SK-N-SH (cell line): ENCODE results near the gene GFY. TPM values are rescaled to one million over a fixed set of nuclear protein-coding genes. Genes with fewer than 3 reads are reported as not detected.

ENCODE experiments used
- CTCF ChIA-PET: fragments of 300-600, 350-600 bp; formaldehyde crosslinking; extraction: SDS; loops from one replicate; lab custom pipeline; 2021; lab: Yijun Ruan, JAX
- POLR2A ChIA-PET: fragments of 350-600 bp; sonication (Branson Sonifier 250); formaldehyde crosslinking; extraction: SDS; loops from one replicate; lab custom pipeline; 2020; ENCODE audit warnings: antibody characterized with exemption, inconsistent platforms; lab: Yijun Ruan, JAX
- DNase-seq: peaks from one replicate; pipeline ENCODE4 v3.0.0; 2012
- H2AFZ ChIP-seq: fragments of 200-600 bp; sonication (generic); 2 replicates; pipeline ENCODE4 v1.8.1; 2016; ENCODE audit warnings: antibody characterized with exemption, mild to moderate bottlenecking, low read depth
- H3F3A ChIP-seq: fragments of 200-600 bp; sonication (generic); replicated peaks from 2 replicates; pipeline ENCODE3; 2016; ENCODE audit warnings: antibody characterized with exemption, mild to moderate bottlenecking; ENCODE audit not compliant: insufficient read depth
- H3K27ac ChIP-seq, 2 experiments: fragments of 200-500 bp in 1 of 2; fragments of 200-600 bp in 1 of 2; sonication (Bioruptor generic) in 1 of 2; sonication (generic), shearing (Covaris generic) in 1 of 2; 2 replicates each; pipeline versions ENCODE4 v1.5.1 to v1.6.1; 2014 to 2016; ENCODE audit warnings: low read depth in 2 of 2, inconsistent platforms in 1 of 2, low read length in 1 of 2, mild to moderate bottlenecking in 1 of 2, mixed read lengths in 1 of 2
- H3K27me3 ChIP-seq: fragments of 200-600 bp; sonication (generic), shearing (Covaris generic); 2 replicates; pipeline ENCODE4 v1.6.1; 2016; ENCODE audit warnings: mixed run types; ENCODE audit not compliant: insufficient read depth
- H3K36me3 ChIP-seq, 2 experiments: fragments of 200-500 bp in 1 of 2; fragments of 200-600 bp in 1 of 2; sonication (Bioruptor generic) in 1 of 2; sonication (generic) in 1 of 2; replicated peaks in 1 of 2; 2 replicates each; pipeline versions ENCODE3 to v1.5.1; 2014 to 2016; ENCODE audit warnings: low read length in 1 of 2, mild to moderate bottlenecking in 1 of 2; ENCODE audit not compliant: insufficient read depth in 2 of 2, control insufficient read depth in 1 of 2
- H3K4me1 ChIP-seq, 2 experiments: fragments of 200-500 bp in 1 of 2; fragments of 200-600 bp in 1 of 2; sonication (Bioruptor generic) in 1 of 2; sonication (generic), shearing (Covaris generic) in 1 of 2; 2 replicates each; pipeline versions ENCODE4 v1.5.1 to v1.6.1; 2014 to 2016; ENCODE audit warnings: low read depth in 1 of 2, low read length in 1 of 2, mixed run types in 1 of 2; ENCODE audit not compliant: insufficient read depth in 2 of 2, control insufficient read depth in 1 of 2
- H3K4me2 ChIP-seq: fragments of 200-600 bp; sonication (generic), shearing (Covaris generic); 2 replicates; pipeline ENCODE4 v1.6.1; 2017; ENCODE audit warnings: mixed run types
- H3K4me3 ChIP-seq, 2 experiments: fragments of 200-500 bp in 1 of 2; fragments of 200-600 bp in 1 of 2; sonication (Bioruptor generic) in 1 of 2; sonication (generic), shearing (Covaris generic) in 1 of 2; 2 replicates each; pipeline versions ENCODE4 v1.5.1 to v1.8.1; 2014 to 2016; ENCODE audit warnings: low read depth in 2 of 2, inconsistent platforms in 1 of 2, low read length in 1 of 2, mild to moderate bottlenecking in 1 of 2, mixed read lengths in 1 of 2, moderate library complexity in 1 of 2
- H3K79me2 ChIP-seq: fragments of 200-600 bp; sonication (generic); 2 replicates; pipeline ENCODE4 v1.8.1; 2017; ENCODE audit warnings: mild to moderate bottlenecking; ENCODE audit not compliant: insufficient read depth
- H3K9ac ChIP-seq: fragments of 200-600 bp; sonication (generic); 2 replicates; pipeline ENCODE4 v1.6.1; 2017; ENCODE audit warnings: mixed run types
- H3K9me2 ChIP-seq: fragments of 200-600 bp; sonication (generic); 2 replicates; pipeline ENCODE4 v1.6.1; 2017; ENCODE audit warnings: mixed run types
- H3K9me3 ChIP-seq: fragments of 200-600 bp; sonication (generic); 2 replicates; pipeline ENCODE4 v1.6.1; 2017; ENCODE audit warnings: mixed run types, mild to moderate bottlenecking, moderate library complexity
- H4K20me1 ChIP-seq: fragments of 200-600 bp; sonication (generic); 2 replicates; pipeline ENCODE4 v1.6.1; 2017; ENCODE audit warnings: mild to moderate bottlenecking, mixed run types; ENCODE audit not compliant: insufficient read depth
- CTCF ChIP-seq: fragments of 200-600 bp; sonication (generic); IDR thresholded peaks from 2 replicates; pipeline ENCODE4 v1.6.1; 2017; ENCODE audit warnings: antibody characterized with exemption, mild to moderate bottlenecking, moderate library complexity
- ELF1 ChIP-seq: IDR thresholded peaks from 2 replicates; pipeline ENCODE4 v1.4.0; 2012
- EP300 ChIP-seq, 2 experiments: IDR thresholded peaks; 2 replicates each; pipeline versions ENCODE4 v1.4.0 to v1.6.1; 2012; ENCODE audit warnings: borderline replicate concordance in 1 of 2, low read depth in 1 of 2, low read length in 1 of 2
- FOSL2 ChIP-seq: IDR thresholded peaks from 2 replicates; pipeline ENCODE4 v1.4.0; 2012; ENCODE audit warnings: low read depth, mild to moderate bottlenecking, moderate library complexity, borderline replicate concordance
- FOXJ3 ChIP-seq: sonication (generic); formaldehyde crosslinking; IDR thresholded peaks from 2 replicates; pipeline ENCODE4 v1.5.1; 2020; ENCODE audit warnings: mild to moderate bottlenecking, missing genetic modification reagents
- GABPA ChIP-seq: IDR thresholded peaks from 2 replicates; pipeline ENCODE4 v1.4.0; 2012; ENCODE audit warnings: low read depth, mild to moderate bottlenecking
- GATA2 ChIP-seq: sonication (generic); formaldehyde crosslinking; IDR thresholded peaks from 2 replicates; pipeline ENCODE4 v1.5.0; 2020; ENCODE audit warnings: mild to moderate bottlenecking, missing genetic modification reagents
- IRF3 ChIP-seq: fragments of 150-350 bp; IDR thresholded peaks from 2 replicates; pipeline ENCODE4 v1.6.1; 2016; ENCODE audit warnings: mild to moderate bottlenecking, low read depth, low read length
- NFIC ChIP-seq: IDR thresholded peaks from 2 replicates; pipeline ENCODE4 v1.4.0; 2012; ENCODE audit warnings: borderline replicate concordance
- POLR2AphosphoS5 ChIP-seq: IDR thresholded peaks from 2 replicates; pipeline ENCODE4 v1.6.1; 2012; ENCODE audit warnings: low read depth, low read length
- RAD21 ChIP-seq: IDR thresholded peaks from 2 replicates; pipeline ENCODE4 v1.6.1; 2012; ENCODE audit warnings: mild to moderate bottlenecking, low read length
- RCOR1 ChIP-seq: fragments of 150-350 bp; IDR thresholded peaks from 2 replicates; pipeline ENCODE4 v1.6.1; 2017; ENCODE audit warnings: antibody characterized with exemption, low read length
- REST ChIP-seq: IDR thresholded peaks from 2 replicates; pipeline ENCODE4 v1.6.1; 2012; ENCODE audit warnings: mild to moderate bottlenecking, low read depth, low read length, moderate library complexity
- RFX5 ChIP-seq: IDR thresholded peaks from 2 replicates; pipeline ENCODE4 v1.6.1; 2012; ENCODE audit warnings: mild to moderate bottlenecking, improper control_type of control experiment, low read length
- SIN3A ChIP-seq: IDR thresholded peaks from 2 replicates; pipeline ENCODE4 v1.6.1; 2012; ENCODE audit warnings: low read depth, mild to moderate bottlenecking, low read length, moderate library complexity, borderline replicate concordance
- SMC3 ChIP-seq: IDR thresholded peaks from 2 replicates; pipeline ENCODE4 v1.6.1; 2012; ENCODE audit warnings: low read depth, low read length, improper control_type of control experiment
- TAF1 ChIP-seq: IDR thresholded peaks from 2 replicates; pipeline ENCODE4 v1.6.1; 2012; ENCODE audit warnings: low read depth, mild to moderate bottlenecking, low read length, moderate library complexity, borderline replicate concordance
- TCF12 ChIP-seq: IDR thresholded peaks from 2 replicates; pipeline ENCODE4 v1.4.0; 2012
- USF1 ChIP-seq: IDR thresholded peaks from 2 replicates; pipeline ENCODE4 v1.4.0; 2012; ENCODE audit warnings: low read depth, borderline replicate concordance
- USF2 ChIP-seq: fragments of 150-350 bp; IDR thresholded peaks from 2 replicates; pipeline ENCODE4 v1.6.1; 2017; ENCODE audit warnings: antibody characterized with exemption, low read length, low read depth, borderline replicate concordance
- WGBS: methylation state at CpG from one replicate; pipeline ENCODE4 v1.1.6; 2017; ENCODE audit warnings: low lambda C conversion rate; 5-methylcytosine and 5-hydroxymethylcytosine counted together
- polyA plus RNA-seq, 3 experiments: library from polyadenylated mRNA; depleted of rRNA; stranded (reverse); fragments of >200 nt; gene quantifications; 2 replicates each; pipeline ENCODE4 v1.2.3, GENCODE V29; 2012
- TF ChIP-seq, protein P1 (sequence below): IDR thresholded peaks from 2 replicates; pipeline ENCODE4 v1.4.0; 2012; ENCODE audit warnings: low read depth

Gene GFY
- polyA plus RNA-seq, 1 of the 3 experiments (the other 2 are of a cell fraction): not detected

DNA sequence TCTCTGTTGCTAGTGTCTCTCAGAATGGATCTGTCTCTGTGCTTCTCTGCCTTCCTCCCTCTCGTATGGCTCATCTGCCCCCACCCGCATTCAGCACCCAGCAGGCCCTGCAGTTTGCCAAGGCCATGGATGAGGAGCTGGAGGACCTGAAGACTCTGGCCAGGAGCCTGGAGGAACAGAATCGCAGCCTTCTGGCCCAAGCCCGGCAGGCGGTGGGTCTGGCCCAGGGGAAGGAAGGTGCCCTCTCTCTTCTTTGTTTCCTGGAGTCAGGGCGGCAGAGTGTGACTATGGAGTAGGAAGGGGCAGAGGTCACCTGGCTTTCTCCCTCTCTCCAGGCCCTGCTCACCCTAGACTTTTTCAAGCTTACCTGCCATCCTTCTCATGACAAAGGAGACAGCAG lies 26.3 kb upstream of the GFY start:
- Histone ChIP-seq H3K27me3 (peaks cover 6% of the 10 kb centered on the region), H3F3A (no peaks in the 10 kb centered on the region), H2AFZ (no peak overlapping the region), H3K9me3 (no peaks in the 10 kb centered on the region), H3K9me2 (no peaks in the 10 kb centered on the region), H3K79me2 (no peaks in the 10 kb centered on the region), H3K4me1 (peaks cover 0 to 2% of the 10 kb centered on the region in 2 experiments; a peak in 2 of 4 replicates), H3K4me2 (no peak overlapping the region), H3K9ac (no peak overlapping the region), H3K36me3 (no peaks in the 10 kb centered on the region), H4K20me1 (no peaks in the 10 kb centered on the region), H3K27ac (no peak overlapping the region), H3K4me3 (no peak overlapping the region)
- ChIA-PET CTCF (interaction anchor here (1.4 to 1.6 kb wide), 2 partner anchors 30 to 45 kb away, joined by 3 read pairs; no protein-coding TSS in a partner anchor), POLR2A (no interaction called here)
- no peak for DNase-seq
- TF ChIP-seq RAD21 (no peak), USF1 (no peak), TCF12 (no peak)
- WGBS: 69% methylated on average over 5 of the region's 6 CpGs

GRCh38 chr19:49400029-49400428 lies 25.2 kb upstream of the GFY start:
- H3F3A ChIP-seq: no peaks in the 10 kb centered on the region
- no peaks in the 10 kb centered on the region for H3K79me2 ChIP-seq
- ChIA-PET POLR2A (no interaction called here), CTCF (no interaction called here)
- no peak overlapping the region for H3K4me3 ChIP-seq
- no peak overlapping the region for H3K27ac ChIP-seq
- no peak overlapping the region for H3K4me2 ChIP-seq
- no peaks in the 10 kb centered on the region for H3K9me2 ChIP-seq
- no peaks in the 10 kb centered on the region for H4K20me1 ChIP-seq
- H3K9me3 ChIP-seq: no peaks in the 10 kb centered on the region
- 84% methylated on average over 6 of the region's 6 CpGs for WGBS
- H3K36me3 ChIP-seq: no peaks in the 10 kb centered on the region
- no peak for DNase-seq
- no peaks in the 10 kb centered on the region; the same call in 1 of the 2 replicates for H3K27me3 ChIP-seq
- no peak overlapping the region for H3K9ac ChIP-seq
- no peak for TF ChIP-seq USF2
- TF ChIP-seq CTCF: no peak
- TF ChIP-seq POLR2AphosphoS5: no peak
- TF ChIP-seq EP300 (IDR thresholded peaks at IDR 0.05; ENCODE audit: borderline replicate concordance in 1 of 2, low read depth in 1 of 2, low read length in 1 of 2): no peak
- no peak for TF ChIP-seq TCF12
- TF ChIP-seq FOSL2: no peak
- TF ChIP-seq FOXJ3 (CRISPR knock-in tag): no peak
- no peak for TF ChIP-seq ELF1
- no peak for TF ChIP-seq NFIC
- TF ChIP-seq REST: no peak
- TF ChIP-seq IRF3: no peak
- no peak for TF ChIP-seq GATA2
- no peak for TF ChIP-seq SIN3A
- TF ChIP-seq RFX5: no peak
- TF ChIP-seq TAF1: no peak
- TF ChIP-seq, protein P1, sequence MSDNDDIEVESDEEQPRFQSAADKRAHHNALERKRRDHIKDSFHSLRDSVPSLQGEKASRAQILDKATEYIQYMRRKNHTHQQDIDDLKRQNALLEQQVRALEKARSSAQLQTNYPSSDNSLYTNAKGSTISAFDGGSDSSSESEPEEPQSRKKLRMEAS: no peak
- TF ChIP-seq GABPA: no peak
- no peak for TF ChIP-seq SMC3
- TF ChIP-seq RCOR1: no peak
- H3K4me1 ChIP-seq: peaks cover 0 to 2% of the 10 kb centered on the region in 2 experiments; a peak in 2 of 4 replicates
- no peak overlapping the region for H2AFZ ChIP-seq
